ENCODE results near the gene HIRA.

- TF ChIP-seq, protein P1, sequence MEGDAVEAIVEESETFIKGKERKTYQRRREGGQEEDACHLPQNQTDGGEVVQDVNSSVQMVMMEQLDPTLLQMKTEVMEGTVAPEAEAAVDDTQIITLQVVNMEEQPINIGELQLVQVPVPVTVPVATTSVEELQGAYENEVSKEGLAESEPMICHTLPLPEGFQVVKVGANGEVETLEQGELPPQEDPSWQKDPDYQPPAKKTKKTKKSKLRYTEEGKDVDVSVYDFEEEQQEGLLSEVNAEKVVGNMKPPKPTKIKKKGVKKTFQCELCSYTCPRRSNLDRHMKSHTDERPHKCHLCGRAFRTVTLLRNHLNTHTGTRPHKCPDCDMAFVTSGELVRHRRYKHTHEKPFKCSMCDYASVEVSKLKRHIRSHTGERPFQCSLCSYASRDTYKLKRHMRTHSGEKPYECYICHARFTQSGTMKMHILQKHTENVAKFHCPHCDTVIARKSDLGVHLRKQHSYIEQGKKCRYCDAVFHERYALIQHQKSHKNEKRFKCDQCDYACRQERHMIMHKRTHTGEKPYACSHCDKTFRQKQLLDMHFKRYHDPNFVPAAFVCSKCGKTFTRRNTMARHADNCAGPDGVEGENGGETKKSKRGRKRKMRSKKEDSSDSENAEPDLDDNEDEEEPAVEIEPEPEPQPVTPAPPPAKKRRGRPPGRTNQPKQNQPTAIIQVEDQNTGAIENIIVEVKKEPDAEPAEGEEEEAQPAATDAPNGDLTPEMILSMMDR (IDR thresholded peaks at IDR 0.05; ENCODE audit: low read depth, low read length, missing input control), result no peak
- TF ChIP-seq JUND (IDR thresholded peaks at IDR 0.05), result no peak
- TF ChIP-seq, protein P2, sequence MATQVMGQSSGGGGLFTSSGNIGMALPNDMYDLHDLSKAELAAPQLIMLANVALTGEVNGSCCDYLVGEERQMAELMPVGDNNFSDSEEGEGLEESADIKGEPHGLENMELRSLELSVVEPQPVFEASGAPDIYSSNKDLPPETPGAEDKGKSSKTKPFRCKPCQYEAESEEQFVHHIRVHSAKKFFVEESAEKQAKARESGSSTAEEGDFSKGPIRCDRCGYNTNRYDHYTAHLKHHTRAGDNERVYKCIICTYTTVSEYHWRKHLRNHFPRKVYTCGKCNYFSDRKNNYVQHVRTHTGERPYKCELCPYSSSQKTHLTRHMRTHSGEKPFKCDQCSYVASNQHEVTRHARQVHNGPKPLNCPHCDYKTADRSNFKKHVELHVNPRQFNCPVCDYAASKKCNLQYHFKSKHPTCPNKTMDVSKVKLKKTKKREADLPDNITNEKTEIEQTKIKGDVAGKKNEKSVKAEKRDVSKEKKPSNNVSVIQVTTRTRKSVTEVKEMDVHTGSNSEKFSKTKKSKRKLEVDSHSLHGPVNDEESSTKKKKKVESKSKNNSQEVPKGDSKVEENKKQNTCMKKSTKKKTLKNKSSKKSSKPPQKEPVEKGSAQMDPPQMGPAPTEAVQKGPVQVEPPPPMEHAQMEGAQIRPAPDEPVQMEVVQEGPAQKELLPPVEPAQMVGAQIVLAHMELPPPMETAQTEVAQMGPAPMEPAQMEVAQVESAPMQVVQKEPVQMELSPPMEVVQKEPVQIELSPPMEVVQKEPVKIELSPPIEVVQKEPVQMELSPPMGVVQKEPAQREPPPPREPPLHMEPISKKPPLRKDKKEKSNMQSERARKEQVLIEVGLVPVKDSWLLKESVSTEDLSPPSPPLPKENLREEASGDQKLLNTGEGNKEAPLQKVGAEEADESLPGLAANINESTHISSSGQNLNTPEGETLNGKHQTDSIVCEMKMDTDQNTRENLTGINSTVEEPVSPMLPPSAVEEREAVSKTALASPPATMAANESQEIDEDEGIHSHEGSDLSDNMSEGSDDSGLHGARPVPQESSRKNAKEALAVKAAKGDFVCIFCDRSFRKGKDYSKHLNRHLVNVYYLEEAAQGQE (IDR thresholded peaks at IDR 0.05), result no peak
- TF ChIP-seq RAD21 (IDR thresholded peaks at IDR 0.05), result no peak
- TF ChIP-seq YY1 (IDR thresholded peaks at IDR 0.05), result no peak
Observed at GRCh38 chr22:19396934-19397733, 34.4 kb downstream of the HIRA start.
